Stromal cell of bone marrow (primary cell): ENCODE results near the gene ARHGEF11.
A peak's percentile ranks its signal among the peaks of the same experiment; 100 is the strongest.

Experiments
- DNase-seq: peaks from one replicate; pipeline ENCODE4 v3.0.0-alpha.2; 2012; ENCODE audit warnings: low read depth

ARHGEF11 gene

DNA sequence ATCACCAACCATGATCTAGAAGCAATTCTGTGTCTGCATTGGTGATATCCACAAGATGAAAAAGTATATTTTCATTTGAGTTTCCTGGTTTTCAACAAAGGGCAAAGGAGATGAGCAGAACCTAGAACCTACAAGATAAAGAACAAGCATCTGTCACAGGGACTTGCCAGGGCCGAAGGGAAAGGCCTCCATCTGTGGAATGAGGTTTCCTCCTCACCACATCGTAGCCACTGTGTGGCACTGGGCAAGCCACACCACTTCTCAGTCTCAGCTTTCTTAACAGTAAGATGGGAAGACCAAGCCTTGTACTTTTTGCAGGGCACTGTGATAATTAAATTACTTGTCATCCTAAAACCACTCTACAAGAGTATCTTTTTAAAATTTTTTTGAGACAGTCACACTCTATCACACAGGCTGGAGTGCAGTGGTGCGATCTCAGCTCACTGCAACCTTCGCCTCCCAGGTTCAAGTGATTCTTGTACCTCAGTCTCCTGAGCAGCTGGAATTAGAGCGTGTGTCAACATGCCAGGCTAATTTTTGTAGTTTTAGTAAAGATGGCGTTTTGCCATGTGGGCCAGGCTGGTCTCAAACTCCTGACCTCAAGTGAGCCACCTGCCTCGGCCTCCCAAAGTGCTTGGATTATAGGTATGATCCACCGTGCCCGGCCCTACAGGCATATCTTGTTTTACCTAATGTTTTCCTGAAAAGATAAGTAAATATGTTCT lies 45.8 kb downstream of the ARHGEF11 start:
- DNase-seq: no peak

GRCh38 chr1:156998840-156999500 lies 46.6 kb downstream of the ARHGEF11 start:
- DNase-seq: no peak

DNA sequence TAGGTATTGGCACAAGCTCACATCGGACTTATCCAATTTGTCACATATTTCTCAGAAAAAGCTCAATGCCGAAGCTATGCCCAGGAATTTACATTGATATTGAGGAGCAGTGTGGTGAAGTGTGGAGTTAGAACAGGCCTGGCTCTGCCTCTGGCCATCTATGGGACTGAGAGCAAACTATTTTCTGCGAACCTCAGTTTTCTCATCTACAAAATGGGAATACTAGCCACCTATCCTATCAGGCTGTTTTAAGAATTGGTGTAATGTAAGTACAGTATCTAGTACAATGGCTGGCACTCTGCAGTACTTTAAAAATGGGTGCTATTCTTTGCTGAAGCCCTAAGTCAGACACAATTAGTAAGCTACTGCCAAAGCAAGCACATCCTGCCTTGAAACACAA lies 47.2 kb downstream of the ARHGEF11 start:
- DNase-seq: no peak

- DNase-seq: no peak
Observed at GRCh38 chr1:156995412-156995811, 50.1 kb downstream of the ARHGEF11 start.

DNA sequence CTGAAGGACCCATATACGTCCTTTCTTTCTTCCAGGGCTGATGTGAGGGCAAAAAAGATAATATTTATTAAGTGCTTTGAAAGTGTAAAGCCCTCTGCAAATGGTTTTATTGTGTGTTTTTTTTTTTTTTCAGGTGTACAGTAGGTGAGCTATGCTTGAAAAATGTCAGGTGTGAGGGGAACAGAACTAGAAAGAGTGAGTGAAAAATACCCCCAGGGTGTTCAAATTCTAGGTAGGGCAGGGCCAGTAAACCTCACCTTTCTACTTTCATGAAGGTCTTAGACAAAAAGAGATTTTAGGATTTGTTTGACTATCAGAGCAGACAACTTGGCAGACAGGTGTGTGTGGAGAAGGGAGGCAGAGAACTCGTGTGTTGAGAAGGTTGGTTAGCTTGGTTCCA lies 51.3 kb downstream of the ARHGEF11 start:
- DNase-seq: no peak

DNA sequence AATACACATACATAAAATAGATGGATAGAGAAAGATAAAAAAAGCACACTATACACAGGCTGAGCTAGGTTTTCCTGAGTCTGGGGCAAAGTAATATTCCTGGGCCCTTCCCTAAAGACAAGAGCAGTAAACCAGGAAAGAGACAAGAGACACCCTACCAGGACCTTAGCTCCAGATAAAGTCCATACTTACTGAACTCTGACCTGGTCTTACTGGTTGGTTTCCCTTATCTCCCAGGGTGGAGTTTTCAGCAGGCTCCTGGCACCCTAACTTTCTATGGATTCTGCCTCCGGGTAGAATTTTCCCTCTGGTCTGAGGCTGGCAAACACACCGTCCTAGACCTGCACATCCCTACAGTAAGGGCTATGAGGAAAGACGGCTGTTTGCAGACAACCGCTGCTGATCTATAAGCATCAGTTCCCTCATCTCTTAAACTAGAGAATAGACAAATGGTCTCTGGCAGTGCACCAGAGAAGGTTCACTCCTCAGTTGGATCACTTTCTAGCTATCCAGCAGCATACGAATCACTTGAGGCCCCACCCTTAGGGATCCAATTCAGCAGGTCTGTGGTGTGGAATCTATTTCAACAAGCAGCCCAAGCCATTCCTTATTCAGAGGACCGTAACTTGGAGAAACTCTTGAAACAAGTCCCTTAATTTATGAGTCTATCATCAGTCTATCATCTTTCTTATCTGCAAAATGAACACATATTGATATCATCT lies 52.0 kb downstream of the ARHGEF11 start:
- DNase-seq: no peak

GRCh38 chr1:156992215-156992614 lies 53.3 kb downstream of the ARHGEF11 start:
- no peak for DNase-seq

GRCh38 chr1:156987715-156988114 lies 57.8 kb downstream of the ARHGEF11 start:
- DNase-seq: no peak

DNA sequence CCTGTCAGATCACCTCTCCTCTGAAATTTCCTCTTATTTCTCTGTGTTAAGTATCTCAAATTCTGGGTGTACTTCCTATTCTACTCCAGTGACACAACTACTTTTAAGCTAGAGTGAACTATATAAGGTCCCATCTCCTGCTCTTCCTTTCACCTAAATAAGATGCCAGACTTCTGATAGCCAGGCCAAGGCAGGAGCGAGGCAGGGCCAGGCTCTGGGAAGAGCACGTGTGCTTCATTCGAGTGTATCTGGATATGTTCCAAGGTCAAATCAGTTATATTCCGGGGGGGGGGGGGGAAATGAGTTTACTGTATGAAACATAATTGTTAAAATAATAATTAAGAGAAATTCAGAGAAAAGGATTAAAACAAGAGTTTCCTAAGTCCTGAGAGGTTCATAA lies 65.0 kb downstream of the ARHGEF11 start:
- no peak for DNase-seq

DNA sequence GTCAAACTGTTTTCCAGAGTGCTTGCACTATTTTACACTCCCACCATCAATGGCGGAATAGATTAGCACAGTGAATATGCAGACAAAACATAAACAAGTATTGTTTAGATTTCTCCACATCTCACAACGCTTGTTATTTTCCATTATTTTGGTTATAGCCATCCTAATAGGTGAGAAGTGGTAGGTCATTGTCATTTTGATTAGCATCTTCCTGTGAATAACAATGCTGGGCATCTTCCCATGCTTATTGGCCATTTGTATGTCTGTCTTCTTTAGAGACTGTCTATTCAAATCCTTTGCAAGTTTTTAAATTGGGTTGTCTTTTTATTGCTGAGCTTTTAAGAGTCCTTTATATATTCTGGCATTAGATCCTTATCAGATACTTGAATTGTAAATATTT lies 70.5 kb downstream of the ARHGEF11 start:
- DNase-seq: no peak

GRCh38 chr1:156973417-156973816 lies 72.1 kb downstream of the ARHGEF11 start:
- no peak for DNase-seq

GRCh38 chr1:156970017-156970416 lies 75.5 kb downstream of the ARHGEF11 start:
- no peak for DNase-seq

DNA sequence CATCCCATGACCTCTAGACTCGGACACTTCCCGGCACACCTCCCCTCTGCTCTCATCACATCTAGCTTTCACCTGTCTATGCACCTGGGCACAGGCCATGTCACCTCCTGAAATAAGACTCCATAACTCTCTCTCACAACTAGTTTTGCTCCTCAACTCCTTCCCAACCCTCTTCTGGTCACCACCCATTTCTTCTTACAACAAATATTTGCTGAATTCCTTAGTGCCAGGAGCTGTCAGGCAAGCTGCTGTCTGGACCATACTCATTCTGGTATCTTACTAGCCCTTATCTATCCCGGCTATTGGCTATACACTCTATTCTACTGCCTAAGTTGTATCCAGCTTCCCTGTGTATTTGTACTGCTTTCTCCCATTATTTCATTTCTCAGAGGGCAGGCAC lies 76.0 kb downstream of the ARHGEF11 start:
- DNase-seq: no peak

GRCh38 chr1:156964441-156964840 lies 81.1 kb downstream of the ARHGEF11 start:
- peak; percentile 24 for DNase-seq

- no peak for DNase-seq
Observed at GRCh38 chr1:156963621-156964020, 81.9 kb downstream of the ARHGEF11 start.

- DNase-seq: no peak
Observed at GRCh38 chr1:156961709-156962108, 83.8 kb downstream of the ARHGEF11 start.

DNA sequence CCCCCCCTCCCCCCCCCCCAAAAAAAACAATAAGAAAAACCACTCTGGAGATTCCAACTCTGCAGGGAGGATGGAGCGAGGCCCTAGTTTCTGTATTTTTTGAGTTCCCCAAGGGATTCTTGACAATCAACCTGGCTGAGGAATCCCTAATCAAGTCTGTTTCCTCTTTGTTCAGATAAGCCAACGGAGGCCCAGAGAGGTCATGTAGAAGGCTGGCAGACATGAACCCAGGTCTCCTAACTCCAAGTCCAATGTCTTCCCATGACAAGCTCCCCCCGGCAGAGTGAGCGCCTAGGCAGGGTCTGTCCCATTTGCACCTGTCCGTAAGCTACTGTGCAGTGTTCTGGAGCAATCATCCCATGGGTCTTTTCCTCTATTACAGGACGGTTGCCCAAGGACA lies 85.6 kb downstream of the ARHGEF11 start:
- no peak for DNase-seq

- DNase-seq: peak; percentile 19
Observed at GRCh38 chr1:156959414-156959813, 86.1 kb downstream of the ARHGEF11 start.

- no peak for DNase-seq
Observed at GRCh38 chr1:156958247-156958714, 87.3 kb downstream of the ARHGEF11 start.

DNA sequence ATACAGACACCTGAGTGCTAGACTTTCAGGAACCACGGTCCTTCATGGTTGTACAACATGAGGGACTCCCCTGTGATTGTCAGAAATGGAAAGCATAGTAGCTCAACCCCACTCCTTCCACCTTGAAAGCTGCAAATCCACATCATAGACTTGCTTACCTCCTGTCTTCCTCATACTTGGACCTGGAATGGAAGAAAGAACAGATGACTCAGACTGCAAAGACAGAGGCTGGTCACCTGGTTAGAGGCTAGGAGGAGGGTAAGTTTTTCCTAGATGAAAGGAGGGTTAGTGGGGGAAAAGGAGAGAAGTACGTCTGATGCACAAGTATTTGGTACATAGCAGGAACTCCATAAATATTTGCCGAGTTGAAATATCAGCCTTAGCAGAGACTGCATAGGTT lies 87.9 kb downstream of the ARHGEF11 start:
- DNase-seq: no peak

DNA sequence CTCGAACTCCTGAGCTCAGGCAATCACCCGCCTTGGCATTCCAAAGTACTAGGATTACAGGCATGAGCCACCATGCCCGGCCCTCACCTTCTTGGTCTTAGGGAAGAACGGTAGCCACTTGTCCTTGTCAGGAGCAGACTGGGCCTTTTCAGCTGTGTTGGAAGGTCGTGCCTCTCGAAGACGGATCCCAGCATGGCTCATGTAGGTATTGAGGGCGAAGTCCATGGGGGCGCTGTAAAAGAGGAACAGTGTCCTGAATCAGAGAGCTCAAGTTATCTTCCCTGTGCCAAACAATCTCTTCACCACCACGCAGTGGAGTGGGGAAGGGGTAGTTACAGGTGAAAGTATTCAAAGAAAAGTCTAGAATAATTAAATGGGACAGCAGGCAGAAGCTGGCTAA lies 89.2 kb downstream of the ARHGEF11 start:
- no peak for DNase-seq

DNA sequence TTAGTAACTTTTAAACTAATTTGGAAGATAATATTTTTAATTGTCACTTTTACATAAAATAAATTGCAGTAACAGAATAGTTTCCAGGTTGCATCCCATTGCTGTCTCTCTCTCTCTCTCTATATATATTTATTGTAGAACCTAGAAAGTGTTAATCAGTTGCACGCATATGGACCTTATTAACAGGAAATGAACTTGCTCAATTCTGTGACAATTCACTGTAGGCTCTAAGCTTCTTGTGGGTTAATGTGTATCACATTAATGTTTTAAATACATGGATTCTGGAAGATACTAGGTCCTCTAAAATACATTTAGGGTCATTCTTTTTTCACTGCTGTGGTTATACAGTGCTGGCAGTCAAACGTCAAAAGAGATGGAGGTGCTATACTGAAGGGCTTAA lies 92.0 kb downstream of the ARHGEF11 start:
- DNase-seq: no peak

GRCh38 chr1:156951371-156951770 lies 94.2 kb downstream of the ARHGEF11 start:
- no peak for DNase-seq
